Pancreas (tissue), 10 donors: Measurements from ENCODE around the gene NR3C2. TPM values are rescaled to one million over a fixed set of nuclear protein-coding genes. Genes with fewer than 3 reads are reported as not detected.

Experiments
- ATAC-seq, 4 donors: fragments of 200-7000 bp; cut with Tn5 transposase; one replicate each; pipeline versions ENCODE4 v1.8.0 to v1.9.1; 2020; ENCODE audit warnings: mild to moderate bottlenecking in 4 of 4, moderate library complexity in 4 of 4
- DNase-seq, 6 donors: peaks; one replicate each; pipeline ENCODE4 v3.0.0-alpha.2; 2020
- FAIRE-seq: peaks from 2 replicates; lab custom pipeline; 2012; peaks lifted over from hg19 to GRCh38; lab: Jason Lieb, UNC
- H3K27ac ChIP-seq, 4 donors: fragments of 200-600 bp; sonication (generic); 1 replicate in 3 of 4; 2 replicates in 1 of 4; pipeline versions ENCODE4 v1.5.0 to v1.8.0; 2020
- H3K27me3 ChIP-seq, 4 donors: fragments of 200-600 bp; one replicate each; pipeline ENCODE4 v1.8.0; 2021
- H3K36me3 ChIP-seq, 3 donors: fragments of 200-600 bp; sonication (generic) in 1 of 3; one replicate each; pipeline versions ENCODE4 v1.5.0 to v1.8.0; 2020 to 2021
- H3K4me1 ChIP-seq, 3 donors: fragments of 200-600 bp; one replicate each; pipeline ENCODE4 v1.8.0; 2021
- H3K4me3 ChIP-seq, 4 donors: fragments of 200-600 bp; sonication (generic) in 2 of 4; one replicate each; pipeline versions ENCODE4 v1.5.0 to v1.8.0; 2020 to 2021
- H3K9me3 ChIP-seq, 4 donors: fragments of 200-600 bp; one replicate each; pipeline ENCODE4 v1.8.0; 2021
- CTCF ChIP-seq, 4 donors: fragments of 200-600 bp; sonication (generic) in 3 of 4; IDR thresholded peaks; one replicate each; pipeline versions ENCODE4 v1.5.0 to v1.8.0; 2021; ENCODE audit warnings: antibody characterized with exemption in 4 of 4
- WGBS, 2 donors: extraction: QIAGEN DNeasy Blood & Tissue Kit; methylation state at CpG; one replicate each; pipeline ENCODE4 v1.1.7; 2013; 5-methylcytosine and 5-hydroxymethylcytosine counted together
- intact Hi-C, 3 donors: fragments of 100-400 bp; cut with DNase I; formaldehyde crosslinking; loops; one replicate each; pipeline versions ENCODE4 v1.11.1 to v1.14.2; 2022
- polyA plus RNA-seq, 2 donors: library from polyadenylated mRNA; stranded (reverse); fragments of 200-250 nt; gene quantifications; one replicate each; pipeline ENCODE4 v1.2.3, GENCODE V29; 2013
- total RNA-seq, 6 donors: library from RNA; stranded (reverse); fragmentation: NEBNext Ultra II Directional in 4 of 6; extraction: Animal tissue kit (Norgen Biotek cat#: 25700) in 4 of 6; gene quantifications; one replicate each; pipeline versions ENCODE4 v1.2.1 to v1.2.4, GENCODE V29; 2021 to 2023
- donor health status: healthy with polysubstance abuse.
- donor health status: DM: no; HTN: no; CAD: no; lungs with moderate emphysema.
- donor health status: DM: no; HTN: no; CAD: no.
- donor health status: control.
- donor health status: control.
- donor health status: Bipolar disorder and iron deficiency.
- donor health status: DM: yes; HTN: yes; CAD: no.
- donor health status: DM: no; HTN: no; CAD: no.
- donor health status: DM: no; HTN: no; CAD: no.
- donor health status: DM: yes; HTN: yes; CAD: no.

The NR3C2 gene
- total and polyA plus RNA-seq, 8 donors, result 2.5 to 15.7 (median 12.5) TPM

- peak in 4 of 6 donors; percentile 51 to 83 (median 74) for DNase-seq
- FAIRE-seq, result no peak
- intact Hi-C loops, result no loop called here
- Histone ChIP-seq H3K9me3 (no peaks in the 10 kb centered on the region), H3K27me3 (no peaks in the 10 kb centered on the region), H3K36me3 (no peaks in the 10 kb centered on the region), H3K4me1 (peaks cover 7 to 44% (median 30%) of the 10 kb centered on the region in 3 donors), H3K4me3 (peak overlapping the region in 2 of 4 donors; percentile 12 to 13), H3K27ac (peak overlapping the region; percentile 3 to 77 (median 32))
- WGBS, 2 donors, result 29 to 31% methylated on average over 8 of the region's 8 CpGs
- ATAC-seq, result peak; percentile 82 to 86 (median 84)
- no peak for TF ChIP-seq CTCF (IDR thresholded peaks at IDR 0.05)
Observed at GRCh38 chr4:148222991-148223660, 219.1 kb downstream of the NR3C2 start.

- H3K4me1 ChIP-seq, result peaks cover 18 to 19% (median 19%) of the 10 kb centered on the region in 3 donors
- no peaks in the 10 kb centered on the region for H3K27me3 ChIP-seq
- 47 to 58% methylated on average over 5 of the region's 5 CpGs for WGBS, 2 donors
- no peaks in the 10 kb centered on the region for H3K36me3 ChIP-seq
- H3K9me3 ChIP-seq, result no peaks in the 10 kb centered on the region
- ATAC-seq, result peak; percentile 35 to 80 (median 68)
- H3K27ac ChIP-seq, result peak overlapping the region in 3 of 4 donors; percentile 11 to 82 (median 75)
- peak in 1 of 6 donors; percentile 34 for DNase-seq
- intact Hi-C loops, result no loop called here
- H3K4me3 ChIP-seq, result peak overlapping the region in 3 of 4 donors; percentile 5 to 35 (median 8)
- TF ChIP-seq CTCF (IDR thresholded peaks at IDR 0.05), result no peak
- no peak for FAIRE-seq
Observed at GRCh38 chr4:148216866-148217814, 225.1 kb downstream of the NR3C2 start.

- no peaks in the 10 kb centered on the region for H3K27me3 ChIP-seq
- H3K36me3 ChIP-seq, result no peaks in the 10 kb centered on the region
- peak overlapping the region in 2 of 4 donors; percentile 8 to 35 for H3K4me3 ChIP-seq
- TF ChIP-seq CTCF (IDR thresholded peaks at IDR 0.05), result no peak
- peak; percentile 59 to 67 (median 64) for ATAC-seq
- H3K27ac ChIP-seq, result peak overlapping the region in 3 of 4 donors; percentile 11 to 82 (median 75)
- DNase-seq, result peak in 3 of 6 donors; percentile 22 to 38 (median 24)
- no peaks in the 10 kb centered on the region for H3K9me3 ChIP-seq
- no peak for FAIRE-seq
- WGBS, 2 donors, result 45 to 46% methylated on average over 3 of the region's 3 CpGs
- intact Hi-C loops, result no loop called here
- H3K4me1 ChIP-seq, result peaks cover 17 to 23% (median 19%) of the 10 kb centered on the region in 3 donors
Observed at GRCh38 chr4:148216321-148216720, 225.9 kb downstream of the NR3C2 start.

GRCh38 chr4:148215202-148215601 lies 227.0 kb downstream of the NR3C2 start:
- DNase-seq, result no peak
- 12 to 16% methylated on average over 3 of the region's 3 CpGs for WGBS, 2 donors
- Histone ChIP-seq H3K9me3 (no peaks in the 10 kb centered on the region), H3K4me1 (peaks cover 17 to 24% (median 19%) of the 10 kb centered on the region in 3 donors), H3K27ac (peak overlapping the region in 2 of 4 donors; percentile 64 to 75), H3K27me3 (no peaks in the 10 kb centered on the region), H3K36me3 (no peaks in the 10 kb centered on the region), H3K4me3 (no peak overlapping the region)
- intact Hi-C loops, result no loop called here
- peak; percentile 47 to 76 (median 66) for ATAC-seq
- TF ChIP-seq CTCF (IDR thresholded peaks at IDR 0.05), result no peak
- FAIRE-seq, result no peak
